IMR-90 (cell line): Measurements from ENCODE around the gene TMEM163. TPM values are rescaled to one million over a fixed set of nuclear protein-coding genes. Genes with fewer than 3 reads are reported as not detected.

ENCODE experiments used
- ATAC-seq: fragments of 200-7000 bp; cut with Tn5 transposase; 2 replicates; pipeline ENCODE4 v1.9.1; 2020; ENCODE audit warnings: low read depth, mild to moderate bottlenecking, moderate library complexity
- BruUV-seq: library from RNA; stranded (reverse); fragments of 400-500 nt; replicated peaks from 2 replicates; lab custom pipeline; 2021; lab: Mats Ljungman, UMichigan
- CTCF ChIA-PET: fragments of 300-600 bp; formaldehyde crosslinking; extraction: SDS; loops from one replicate; lab custom pipeline; 2021; ENCODE audit warnings: antibody characterized with exemption; lab: Yijun Ruan, JAX
- POLR2A ChIA-PET: fragments of 300-600 bp; sonication (Branson Sonifier 250); formaldehyde crosslinking; loops from one replicate; lab custom pipeline; 2022; ENCODE audit warnings: antibody characterized with exemption; ENCODE audit not compliant: unreplicated experiment; lab: Charles Lee
- DNase-seq: peaks from one replicate; pipeline ENCODE4 v3.0.0; 2013
- H2AFZ ChIP-seq: replicated peaks from 2 replicates; pipeline ENCODE3; 2013; ENCODE audit warnings: low read length, mild to moderate bottlenecking; ENCODE audit not compliant: poor library complexity
- H2AK5ac ChIP-seq: 2 replicates; pipeline ENCODE4 v1.6.1; 2013; ENCODE audit warnings: low read depth, low read length, inconsistent platforms
- H2AK9ac ChIP-seq: replicated peaks from 2 replicates; pipeline ENCODE3; 2013; ENCODE audit warnings: mild to moderate bottlenecking, low read depth, low read length, moderate library complexity; ENCODE audit not compliant: poor library complexity
- H2BK120ac ChIP-seq: 2 replicates; pipeline ENCODE4 v1.6.1; 2013; ENCODE audit warnings: low read depth, low read length, inconsistent platforms
- H2BK15ac ChIP-seq: 3 replicates; pipeline ENCODE4 v1.6.1; 2013; ENCODE audit warnings: low read depth, low read length, inconsistent platforms
- H2BK20ac ChIP-seq: 2 replicates; pipeline ENCODE4 v1.6.1; 2013; ENCODE audit warnings: low read depth, mild to moderate bottlenecking, inconsistent platforms, low read length, moderate library complexity
- H2BK5ac ChIP-seq: 2 replicates; pipeline ENCODE4 v1.6.1; 2013; ENCODE audit warnings: mild to moderate bottlenecking, low read depth, low read length, inconsistent platforms; ENCODE audit not compliant: poor library complexity, severe bottlenecking
- H3K14ac ChIP-seq: replicated peaks from 2 replicates; pipeline ENCODE4 v1.6.1; 2013; ENCODE audit warnings: low read depth, low read length, inconsistent platforms
- H3K18ac ChIP-seq: 2 replicates; pipeline ENCODE4 v1.6.1; 2013; ENCODE audit warnings: low read depth, low read length, control low read depth
- H3K23ac ChIP-seq: 2 replicates; pipeline ENCODE4 v1.6.1; 2013; ENCODE audit warnings: low read depth, low read length, inconsistent platforms
- H3K27ac ChIP-seq: 2 replicates; pipeline ENCODE4 v1.5.1; 2013; ENCODE audit warnings: mild to moderate bottlenecking, control low read depth, low read length; ENCODE audit not compliant: insufficient read depth
- H3K27me3 ChIP-seq: 2 replicates; pipeline ENCODE4 v1.6.1; 2013; ENCODE audit warnings: low read length; ENCODE audit not compliant: control insufficient read depth, insufficient read depth
- H3K36me3 ChIP-seq: 2 replicates; pipeline ENCODE4 v1.6.1; 2013; ENCODE audit warnings: low read length, mixed read lengths; ENCODE audit not compliant: control insufficient read depth, insufficient read depth
- H3K4ac ChIP-seq: 2 replicates; pipeline ENCODE4 v1.6.1; 2013; ENCODE audit warnings: low read depth, low read length, inconsistent platforms
- H3K4me1 ChIP-seq: 2 replicates; pipeline ENCODE4 v1.6.1; 2013; ENCODE audit warnings: low read length, mixed read lengths; ENCODE audit not compliant: control insufficient read depth, insufficient read depth
- H3K4me2 ChIP-seq: 2 replicates; pipeline ENCODE4 v1.6.1; 2013; ENCODE audit warnings: low read depth, mild to moderate bottlenecking, control low read depth, low read length, moderate library complexity
- H3K4me3 ChIP-seq: 2 replicates; pipeline ENCODE4 v1.5.1; 2013; ENCODE audit warnings: low read depth, mild to moderate bottlenecking, control low read depth, low read length, moderate library complexity; ENCODE audit not compliant: insufficient read depth
- H3K56ac ChIP-seq: 2 replicates; pipeline ENCODE4 v1.6.1; 2013; ENCODE audit warnings: low read length, inconsistent platforms; ENCODE audit not compliant: insufficient read depth; ENCODE audit errors: extremely low read depth
- H3K79me1 ChIP-seq, 2 experiments: 2 replicates each; pipeline ENCODE4 v1.6.1; 2013; ENCODE audit warnings: low read length in 2 of 2, inconsistent platforms in 1 of 2, low read depth in 1 of 2
- H3K9ac ChIP-seq: 2 replicates; pipeline ENCODE4 v1.6.1; 2013; ENCODE audit warnings: low read depth, low read length, control low read depth
- H3K9me1 ChIP-seq: 2 replicates; pipeline ENCODE4 v1.6.1; 2013; ENCODE audit warnings: low read length, inconsistent platforms; ENCODE audit not compliant: insufficient read depth
- H3K9me3 ChIP-seq: 2 replicates; pipeline ENCODE4 v1.6.1; 2013; ENCODE audit warnings: low read length; ENCODE audit not compliant: control insufficient read depth, insufficient read depth
- H4K20me1 ChIP-seq: 2 replicates; pipeline ENCODE4 v1.6.1; 2013; ENCODE audit warnings: low read length, inconsistent platforms; ENCODE audit not compliant: insufficient read depth
- H4K5ac ChIP-seq: 2 replicates; pipeline ENCODE4 v1.6.1; 2013; ENCODE audit warnings: mild to moderate bottlenecking, low read depth, low read length, control low read depth
- H4K8ac ChIP-seq, 2 experiments: 2 replicates each; pipeline ENCODE4 v1.6.1; 2013; ENCODE audit warnings: low read depth in 2 of 2, low read length in 2 of 2, control low read depth in 1 of 2, inconsistent platforms in 1 of 2
- H4K91ac ChIP-seq: 2 replicates; pipeline ENCODE4 v1.6.1; 2013; ENCODE audit warnings: low read depth, low read length, inconsistent platforms; ENCODE audit not compliant: insufficient read depth
- BHLHE40 ChIP-seq: fragments of 150-350 bp; IDR thresholded peaks from 2 replicates; pipeline ENCODE4 v1.6.1; 2016; ENCODE audit warnings: mild to moderate bottlenecking, low read depth, low read length
- CHD1 ChIP-seq: IDR thresholded peaks from 2 replicates; pipeline ENCODE4 v1.6.1; 2012; ENCODE audit warnings: low read depth, low read length, improper control_type of control experiment
- MAZ ChIP-seq: IDR thresholded peaks from 2 replicates; pipeline ENCODE4 v1.6.1; 2012; ENCODE audit warnings: low read depth, mild to moderate bottlenecking, low read length, improper control_type of control experiment, moderate library complexity, borderline replicate concordance
- NFE2L2 ChIP-seq: fragments of 150-350 bp; IDR thresholded peaks from 2 replicates; pipeline ENCODE4 v1.6.1; 2016; ENCODE audit warnings: low read depth, mild to moderate bottlenecking, low read length
- POLR2A ChIP-seq: IDR thresholded peaks from 2 replicates; pipeline ENCODE4 v1.6.1; 2012; ENCODE audit warnings: mild to moderate bottlenecking, low read depth, low read length
- RCOR1 ChIP-seq: IDR thresholded peaks from 2 replicates; pipeline ENCODE4 v1.6.1; 2012; ENCODE audit warnings: mild to moderate bottlenecking, low read length, improper control_type of control experiment; ENCODE audit not compliant: insufficient replicate concordance
- RFX5 ChIP-seq: IDR thresholded peaks from 2 replicates; pipeline ENCODE4 v1.8.0; 2012; ENCODE audit warnings: low read depth, mild to moderate bottlenecking, low read length, moderate library complexity
- WGBS, 2 experiments: methylation state at CpG; one replicate each; pipeline versions ENCODE4 v1.1.5 to v1.1.7; 2013; ENCODE audit warnings: missing lambda C conversion rate in 2 of 2; ENCODE audit not compliant: insufficient read length in 1 of 2; ENCODE audit errors: extremely low coverage in 2 of 2; 5-methylcytosine and 5-hydroxymethylcytosine counted together
- dilution Hi-C: fragments of 300-500 bp; cut with HindIII; formaldehyde crosslinking; loops from one replicate; pipeline ENCODE4 v1.14.3; 2018; ENCODE audit warnings: low sequenced_read_pairs; ENCODE audit not compliant: unreplicated experiment
- in situ Hi-C: fragments of 300-500 bp; cut with MboI; formaldehyde crosslinking; loops from 3 replicates; pipeline ENCODE4 v1.14.3; 2019; ENCODE audit warnings: low sequenced_read_pairs, inconsistent platforms, mixed read lengths
- intact Hi-C: fragments of 100-400 bp; cut with micrococcal nuclease; formaldehyde crosslinking; loops from 2 replicates; pipeline ENCODE4 v1.10.0; 2022
- polyA plus RNA-seq, 3 experiments: library from polyadenylated mRNA; depleted of rRNA; stranded (reverse); fragments of >200 nt; gene quantifications; 2 replicates each; pipeline ENCODE4 v1.2.3, GENCODE V29; 2012; ENCODE audit warnings: low replicate concordance in 1 of 3
- total RNA-seq: library from RNA; depleted of rRNA; stranded (reverse); fragments of >200 nt; gene quantifications from 2 replicates; pipeline ENCODE4 v1.2.3, GENCODE V29; 2012
- TF ChIP-seq, protein P1 (sequence below): fragments of 150-350 bp; IDR thresholded peaks from 2 replicates; pipeline ENCODE4 v1.6.1; 2016; ENCODE audit warnings: low read depth, mild to moderate bottlenecking, low read length, moderate library complexity, borderline replicate concordance

Gene TMEM163
- total and polyA plus RNA-seq, 2 of the 4 experiments (the other 2 are of a cell fraction): not detected

GRCh38 chr2:134647607-134648256 lies 71.1 kb downstream of the TMEM163 start:
- TF ChIP-seq POLR2A: no peak
- no peak for TF ChIP-seq CHD1
- TF ChIP-seq, protein P1, sequence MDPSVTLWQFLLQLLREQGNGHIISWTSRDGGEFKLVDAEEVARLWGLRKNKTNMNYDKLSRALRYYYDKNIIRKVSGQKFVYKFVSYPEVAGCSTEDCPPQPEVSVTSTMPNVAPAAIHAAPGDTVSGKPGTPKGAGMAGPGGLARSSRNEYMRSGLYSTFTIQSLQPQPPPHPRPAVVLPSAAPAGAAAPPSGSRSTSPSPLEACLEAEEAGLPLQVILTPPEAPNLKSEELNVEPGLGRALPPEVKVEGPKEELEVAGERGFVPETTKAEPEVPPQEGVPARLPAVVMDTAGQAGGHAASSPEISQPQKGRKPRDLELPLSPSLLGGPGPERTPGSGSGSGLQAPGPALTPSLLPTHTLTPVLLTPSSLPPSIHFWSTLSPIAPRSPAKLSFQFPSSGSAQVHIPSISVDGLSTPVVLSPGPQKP: no peak
- no peak for TF ChIP-seq BHLHE40
- TF ChIP-seq NFE2L2: no peak
- TF ChIP-seq RFX5: no peak
- TF ChIP-seq RCOR1: no peak
- no peak for TF ChIP-seq MAZ
- Histone ChIP-seq H3K9ac (no peak overlapping the region), H2BK15ac (no peak overlapping the region), H2BK20ac (no peak overlapping the region), H3K4me2 (no peak overlapping the region), H3K79me1 (no peaks in the 10 kb centered on the region), H3K27me3 (no peaks in the 10 kb centered on the region), H4K8ac (no peak overlapping the region), H3K9me1 (no peaks in the 10 kb centered on the region), H2AFZ (no peak overlapping the region), H3K9me3 (no peaks in the 10 kb centered on the region), H3K27ac (no peak overlapping the region), H3K4me3 (no peak overlapping the region), H3K4ac (no peak overlapping the region), H3K56ac (no peak overlapping the region), H4K5ac (no peak overlapping the region), H3K23ac (no peak overlapping the region), H3K4me1 (no peaks in the 10 kb centered on the region), H4K20me1 (no peaks in the 10 kb centered on the region), H2AK5ac (no peak overlapping the region), H2AK9ac (no peak overlapping the region), H3K18ac (no peak overlapping the region), H3K14ac (no peak overlapping the region), H2BK5ac (no peak overlapping the region), H3K36me3 (no peaks in the 10 kb centered on the region), H2BK120ac (no peak overlapping the region), H4K91ac (no peak overlapping the region)
- WGBS, 2 experiments: 26% methylated on average over 4 of the region's 10 CpGs; no CpG with 5 or more reads in 1 of the 2 experiments
- POLR2A ChIA-PET: no interaction called here
- no peak for ATAC-seq
- no TSS peak for BruUV-seq
- no peak for DNase-seq
- intact Hi-C loops: loop anchor here (10.0 kb wide), 1 partner anchor 607 kb away; no protein-coding TSS in a partner anchor
- CTCF ChIA-PET: interaction anchor here (0.6 kb wide), 1 partner anchor 16 kb away, joined by 3 read pairs; no protein-coding TSS in a partner anchor
- dilution Hi-C loops: no loop called here
- in situ Hi-C loops: no loop called here
